Fibroblast of lung (primary cell): ENCODE data around the gene ATP6V0E2. TPM values are rescaled to one million over a fixed set of nuclear protein-coding genes. Genes with fewer than 3 reads are reported as not detected.

Source experiments
- DNase-seq, 2 donors: peaks; one replicate each; pipeline versions ENCODE4 v3.0.0 to v3.0.0-alpha.2; 2010; ENCODE audit warnings: low read depth in 2 of 2
- H2AFZ ChIP-seq: 2 replicates; pipeline ENCODE4 v1.5.1; 2012; ENCODE audit warnings: low read length, control low read depth, inconsistent platforms
- H3K27ac ChIP-seq: 2 replicates; pipeline ENCODE4 v1.5.1; 2011; ENCODE audit warnings: low read length, control low read depth; ENCODE audit not compliant: insufficient read depth
- H3K27me3 ChIP-seq: 2 replicates; pipeline ENCODE4 v1.5.1; 2011; ENCODE audit warnings: mild to moderate bottlenecking, low read length; ENCODE audit not compliant: control insufficient read depth, insufficient read depth
- H3K36me3 ChIP-seq: 2 replicates; pipeline ENCODE4 v1.5.1; 2011; ENCODE audit warnings: low read length; ENCODE audit not compliant: control insufficient read depth, insufficient read depth
- H3K4me1 ChIP-seq: 2 replicates; pipeline ENCODE4 v1.5.1; 2011; ENCODE audit warnings: low read length; ENCODE audit not compliant: control insufficient read depth, insufficient read depth; ENCODE audit errors: extremely low read depth
- H3K4me2 ChIP-seq: 2 replicates; pipeline ENCODE4 v1.5.1; 2011; ENCODE audit warnings: low read length, control low read depth; ENCODE audit not compliant: insufficient read depth; ENCODE audit errors: extremely low read depth
- H3K4me3 ChIP-seq, 4 experiments: fragments of 200-600 bp in 1 of 4; sonication (generic) in 1 of 4; replicated peaks in 1 of 4; 2 replicates each; pipeline ENCODE4 v1.5.1; 2011 to 2016; ENCODE audit warnings: low read length in 4 of 4, low read depth in 3 of 4, mild to moderate bottlenecking in 3 of 4, control low read depth in 2 of 4, inconsistent platforms in 1 of 4, mixed read lengths in 1 of 4; ENCODE audit not compliant: insufficient read depth in 1 of 4; ENCODE audit errors: control extremely low read depth in 1 of 4
- H3K79me2 ChIP-seq: 2 replicates; pipeline ENCODE4 v1.5.1; 2012; ENCODE audit warnings: mild to moderate bottlenecking, low read length, inconsistent platforms; ENCODE audit not compliant: control insufficient read depth, insufficient read depth
- H3K9ac ChIP-seq: 2 replicates; pipeline ENCODE4 v1.5.1; 2011; ENCODE audit warnings: mild to moderate bottlenecking, low read length, control low read depth; ENCODE audit not compliant: insufficient read depth
- H3K9me3 ChIP-seq: 2 replicates; pipeline ENCODE4 v1.5.1; 2012; ENCODE audit warnings: low read depth, low read length; ENCODE audit not compliant: control insufficient read depth, insufficient read depth
- H4K20me1 ChIP-seq: 2 replicates; pipeline ENCODE4 v1.5.1; 2011; ENCODE audit warnings: low read length; ENCODE audit not compliant: control insufficient read depth, insufficient read depth; ENCODE audit errors: extremely low read depth
- CTCF ChIP-seq, 2 donors: IDR thresholded peaks in 1 of 2; conservative IDR thresholded peaks in 1 of 2; 1 replicate in 1 of 2; 2 replicates in 1 of 2; pipeline ENCODE4 v1.5.1; 2011 to 2012; ENCODE audit warnings: low read length in 2 of 2, control low read depth in 1 of 2, inconsistent platforms in 1 of 2, low read depth in 1 of 2, mild to moderate bottlenecking in 1 of 2
- EZH2 ChIP-seq: IDR thresholded peaks from 2 replicates; pipeline ENCODE4 v1.5.1; 2012; ENCODE audit warnings: low read length, control low read depth, mild to moderate bottlenecking; ENCODE audit errors: missing control alignments
- polyA plus RNA-seq, 2 donors: library from polyadenylated mRNA; depleted of rRNA in 1 of 2; stranded (reverse) in 1 of 2; unstranded in 1 of 2; fragments of >200 nt; gene quantifications; 2 replicates each; pipeline ENCODE4 v1.2.1, GENCODE V29; 2011 to 2012; ENCODE audit warnings: missing spikeins in 1 of 2
- total RNA-seq: library from RNA; depleted of rRNA; stranded (reverse); fragments of >200 nt; gene quantifications from 2 replicates; pipeline ENCODE4 v1.2.1, GENCODE V29; 2014

Gene ATP6V0E2
- total and polyA plus RNA-seq, 2 donors (not counting 1 experiment from before 2014, with no cell fraction given): 14.3 to 22.6 TPM

- Histone ChIP-seq H3K9ac (peak within 1 kb of the TSS; percentile 66), H3K79me2 (peaks cover 6% of the 10 kb centered on the region), H3K27ac (peak within 1 kb of the TSS; percentile 72), H2AFZ (peak within 1 kb of the TSS; percentile 93), H4K20me1 (no peaks in the 10 kb centered on the region), H3K9me3 (no peaks in the 10 kb centered on the region), H3K4me3 (peak within 1 kb of the TSS; percentile 82 to 96 (median 91)), H3K4me2 (peak within 1 kb of the TSS; percentile 96), H3K36me3 (no peaks in the 10 kb centered on the region), H3K4me1 (no peaks in the 10 kb centered on the region), H3K27me3 (no peaks in the 10 kb centered on the region)
- TF ChIP-seq EZH2 (no peak), CTCF (conservative IDR thresholded peaks at IDR 0.05 in 1 of 2, IDR thresholded peaks at IDR 0.05 in 1 of 2; ENCODE audit: low read depth in 1 of 2, low read length in 2 of 2) (peak in 1 of 2 donors; percentile 6)
- peak; percentile 97 to 98 for DNase-seq
Measured at GRCh38 chr7:149838224-149838991, 35.4 kb upstream of the ATP6V0E2 start, which contains the start of gene ZNF862. TSS of gene ZNF862 (plus strand) at chr7:149838375. CDS start at chr7:149838612, 237 bp downstream.

- peak; percentile 15 for DNase-seq
- no peaks in the 10 kb centered on the region for H3K9me3 ChIP-seq
- H3K9ac ChIP-seq: peak overlapping the region; percentile 66
- H3K4me1 ChIP-seq: no peaks in the 10 kb centered on the region
- H3K4me3 ChIP-seq: peak overlapping the region; percentile 82 to 96 (median 91)
- peak overlapping the region; percentile 96 for H3K4me2 ChIP-seq
- peak overlapping the region; percentile 93 for H2AFZ ChIP-seq
- no peaks in the 10 kb centered on the region for H3K27me3 ChIP-seq
- no peaks in the 10 kb centered on the region for H4K20me1 ChIP-seq
- H3K79me2 ChIP-seq: peaks cover 6% of the 10 kb centered on the region
- no peaks in the 10 kb centered on the region for H3K36me3 ChIP-seq
- peak overlapping the region; percentile 72 for H3K27ac ChIP-seq
- TF ChIP-seq EZH2: no peak
- TF ChIP-seq CTCF (conservative IDR thresholded peaks at IDR 0.05 in 1 of 2, IDR thresholded peaks at IDR 0.05 in 1 of 2; ENCODE audit: low read depth in 1 of 2, low read length in 2 of 2): no peak
Measured at GRCh38 chr7:149838992-149839408, 34.8 kb upstream of the ATP6V0E2 start.

DNA sequence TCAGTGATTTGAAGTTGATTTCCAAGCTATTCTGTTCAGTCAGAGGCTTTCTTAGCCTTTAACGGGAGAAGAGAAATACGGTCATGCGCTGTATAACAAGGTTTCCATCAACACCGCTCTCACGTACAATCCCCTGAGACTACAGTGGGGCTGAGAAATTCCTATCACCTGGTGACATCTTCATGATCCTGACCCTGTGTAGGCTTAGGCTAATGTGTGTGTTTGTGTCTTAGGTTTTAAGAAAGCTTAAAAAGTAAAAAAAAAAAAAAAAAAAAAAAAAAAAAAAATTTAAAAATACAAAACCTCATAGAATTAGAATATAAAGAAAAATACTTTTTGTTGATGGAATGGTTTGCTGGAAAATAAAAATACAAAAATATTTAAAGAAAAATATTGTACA lies 33.8 kb upstream of the ATP6V0E2 start:
- no peaks in the 10 kb centered on the region for H3K27me3 ChIP-seq
- H3K9me3 ChIP-seq: no peaks in the 10 kb centered on the region
- no peaks in the 10 kb centered on the region for H3K36me3 ChIP-seq
- no peak overlapping the region for H3K4me2 ChIP-seq
- DNase-seq: no peak
- H3K9ac ChIP-seq: no peak overlapping the region
- no peak overlapping the region for H2AFZ ChIP-seq
- H4K20me1 ChIP-seq: no peaks in the 10 kb centered on the region
- no peak overlapping the region for H3K27ac ChIP-seq
- no peaks in the 10 kb centered on the region for H3K4me1 ChIP-seq
- peaks cover 6% of the 10 kb centered on the region for H3K79me2 ChIP-seq
- TF ChIP-seq CTCF (conservative IDR thresholded peaks at IDR 0.05 in 1 of 2, IDR thresholded peaks at IDR 0.05 in 1 of 2; ENCODE audit: low read depth in 1 of 2, low read length in 2 of 2) (no peak), EZH2 (no peak)
- H3K4me3 ChIP-seq: no peak overlapping the region
